NOMO-1 treated with DMSO at 0.1 percent for 48 hours (cell line): ENCODE data around the gene MISP3.
A peak's percentile ranks its signal among the peaks of the same experiment; 100 is the strongest.

Experiments
- DNase-seq: peaks from one replicate; lab custom pipeline; 2025; ENCODE audit not compliant: unreplicated experiment; lab: John Stamatoyannopoulos, UW

The MISP3 gene

GRCh38 chr19:14078411-14078810, 5.8 kb downstream of the MISP3 start:
- DNase-seq: no peak

DNA sequence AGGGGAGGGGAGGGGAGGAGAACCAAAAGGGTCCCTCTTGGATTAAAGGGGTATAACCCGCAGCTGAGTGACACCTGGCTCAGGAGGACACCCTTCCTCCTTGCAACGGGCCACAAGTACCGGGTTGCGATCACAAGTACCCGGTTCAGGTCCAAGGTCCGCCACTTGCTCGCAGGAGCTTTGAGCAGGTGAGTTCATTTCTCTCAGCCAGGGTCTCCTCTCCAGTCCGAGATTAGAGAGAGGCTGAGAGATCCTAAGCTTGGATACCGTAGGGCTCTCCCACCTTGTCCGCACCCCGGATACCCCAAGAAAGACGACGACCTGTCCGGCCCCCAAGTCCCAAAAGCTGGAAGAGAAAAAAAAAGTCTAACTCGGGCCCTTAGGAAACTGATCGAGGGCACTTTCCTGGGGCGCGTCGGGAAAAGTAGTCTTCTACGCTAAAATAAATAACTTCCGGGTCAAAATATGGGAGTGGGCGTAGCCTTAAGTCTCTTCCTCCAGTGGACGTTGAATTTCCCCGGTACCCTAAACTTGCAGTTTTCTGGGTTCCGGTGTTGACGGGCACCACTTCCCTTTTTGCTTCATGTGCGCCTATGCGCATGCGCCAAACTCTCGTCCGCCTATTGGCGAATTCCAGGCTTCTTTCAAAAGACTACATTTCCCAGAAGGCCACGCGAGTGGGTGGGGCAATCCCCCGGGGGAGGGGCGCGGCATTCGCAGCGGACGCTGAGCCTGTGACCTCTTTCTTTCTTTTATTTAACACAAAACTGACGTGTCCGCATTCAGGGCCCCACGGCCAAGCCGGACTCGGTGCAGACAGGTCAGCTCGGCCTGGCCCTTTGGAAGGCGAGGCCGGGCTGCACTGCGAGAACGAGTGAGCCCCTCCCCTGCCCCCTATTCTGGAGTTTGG, 8.6 kb downstream of the MISP3 start:
- DNase-seq: peak; percentile 99

- no peak for DNase-seq
These were observed 9.4 kb downstream of the MISP3 start for GRCh38 chr19:14081797-14082674.

DNA sequence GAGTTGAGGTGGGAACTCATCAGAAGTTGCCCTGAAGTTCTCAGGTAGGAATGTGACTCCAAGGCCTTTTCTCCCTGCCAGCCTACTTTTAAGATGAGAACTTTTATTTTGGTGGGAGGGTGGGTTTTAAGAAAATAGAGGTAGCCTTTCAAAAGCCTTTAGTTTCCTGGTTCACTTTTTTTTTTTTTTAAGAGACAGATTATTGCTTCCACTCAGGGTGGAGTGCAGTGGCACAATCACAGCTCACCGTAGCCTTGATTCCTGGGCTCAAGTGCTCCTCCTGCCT, 10.0 kb downstream of the MISP3 start:
- DNase-seq: no peak

- DNase-seq: no peak
These were observed 12.9 kb downstream of the MISP3 start, which contains the start of gene C19orf67 for GRCh38 chr19:14085309-14085995. Gene C19orf67, minus strand, starts transcription at chr19:14085783. Its CDS starts 156 bp downstream, at chr19:14085627.

DNA sequence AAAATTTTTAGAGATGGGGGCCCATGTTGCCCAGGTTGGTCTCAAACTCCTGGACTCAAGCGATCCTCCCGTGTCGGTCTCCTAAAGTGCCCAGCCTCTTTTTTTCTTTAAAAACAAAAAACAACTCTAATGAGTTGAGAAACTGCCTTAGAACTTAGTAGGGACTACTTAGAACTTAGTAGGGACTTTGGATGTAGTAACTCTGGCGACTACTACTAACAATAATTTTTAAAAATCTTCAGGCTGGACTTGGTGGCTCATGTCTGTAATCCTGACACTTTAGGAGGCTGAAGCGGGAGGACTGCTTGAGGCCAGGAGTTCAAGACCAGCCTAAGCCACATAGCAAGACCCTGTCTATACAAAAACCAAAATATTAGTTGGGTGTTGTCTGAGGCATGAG, 13.5 kb downstream of the MISP3 start:
- DNase-seq: no peak

GRCh38 chr19:14088634-14089411, 16.2 kb downstream of the MISP3 start:
- no peak for DNase-seq

DNA sequence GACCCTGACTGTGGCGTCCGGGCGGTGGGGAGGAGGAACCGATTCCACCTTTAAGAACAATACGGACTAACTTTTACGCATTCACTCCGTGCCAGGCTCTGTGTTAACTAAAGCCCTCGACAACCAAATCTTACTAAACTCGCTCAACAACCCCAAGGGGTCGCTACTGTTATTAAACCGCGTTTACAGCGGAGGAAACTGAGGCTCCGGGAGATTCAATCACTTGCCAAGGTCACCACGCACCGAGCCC, 16.8 kb downstream of the MISP3 start:
- no peak for DNase-seq

GRCh38 chr19:14089662-14090508, 17.3 kb downstream of the MISP3 start:
- DNase-seq: peak; percentile 22

GRCh38 chr19:14090509-14091080, 18.0 kb downstream of the MISP3 start, which contains the start of gene SAMD1:
Gene SAMD1, minus strand, starts transcription at chr19:14090751.
- DNase-seq: peak; percentile 82

- peak; percentile 82 for DNase-seq
These were observed 18.7 kb downstream of the MISP3 start for GRCh38 chr19:14091081-14091812.

DNA sequence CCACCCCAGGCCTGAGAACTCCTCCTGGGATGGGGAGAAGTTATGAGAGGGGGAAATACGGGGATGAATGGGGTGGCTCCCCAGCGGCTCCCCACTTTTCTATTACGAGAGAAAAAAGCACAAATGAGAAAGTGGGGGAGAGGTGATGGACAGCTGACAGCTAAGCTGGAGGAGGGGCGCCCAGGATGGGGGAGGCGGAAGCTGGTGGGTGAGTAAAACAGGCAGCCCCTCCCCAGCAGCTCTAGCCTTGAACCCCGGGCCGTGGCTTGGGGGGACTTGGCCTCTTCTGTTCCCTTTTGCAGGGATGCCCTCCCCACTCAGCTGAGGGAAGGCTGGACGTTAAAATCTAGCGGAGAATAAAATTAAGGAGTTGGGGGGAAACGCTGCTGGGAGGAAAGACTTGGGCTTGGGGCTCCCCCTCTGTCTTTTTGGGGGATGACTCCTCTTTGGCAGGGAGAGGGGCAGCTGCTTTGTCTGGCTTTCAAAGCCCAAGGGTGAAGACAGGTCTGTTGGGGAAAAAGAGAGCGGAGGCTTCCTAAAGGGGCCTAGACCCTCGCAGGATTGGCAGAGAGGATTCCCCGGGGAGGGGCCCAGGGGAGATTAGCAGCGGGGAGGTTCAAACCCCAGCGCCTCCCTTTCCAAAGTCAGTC, 19.4 kb downstream of the MISP3 start:
- no peak for DNase-seq

DNA sequence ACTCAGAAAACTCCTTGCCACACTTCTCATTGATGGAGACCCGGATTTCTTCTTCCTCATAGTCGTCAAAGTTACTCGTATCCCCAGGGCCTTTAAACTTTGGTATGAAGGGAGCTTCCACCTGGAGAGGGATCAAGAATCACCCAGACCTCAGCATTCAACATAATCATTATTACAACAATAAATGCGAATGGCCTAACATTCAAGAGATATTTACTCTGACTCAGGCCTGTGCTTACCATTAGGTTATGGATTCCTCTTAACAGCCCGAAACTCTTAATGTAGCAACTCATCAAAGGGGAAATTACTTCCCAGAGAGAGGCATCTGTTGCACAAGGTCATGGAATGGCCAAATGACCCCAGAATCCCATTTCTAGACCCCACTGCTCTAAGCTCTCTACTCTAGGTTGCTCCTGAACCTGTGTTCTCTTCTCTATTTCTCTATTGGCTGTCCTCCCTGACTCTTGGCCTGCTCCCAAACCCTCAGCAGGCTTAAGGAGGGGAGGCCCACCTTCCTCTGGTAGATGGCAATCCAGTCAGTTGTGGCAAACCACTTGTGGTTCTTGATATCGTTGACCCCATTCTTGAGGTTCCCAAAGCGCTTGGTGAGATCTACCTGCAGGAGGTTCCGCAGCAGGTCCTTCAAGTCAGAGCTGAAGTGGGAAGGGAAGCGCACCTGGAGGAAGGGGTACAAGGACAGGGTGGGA, 20.7 kb downstream of the MISP3 start:
- no peak for DNase-seq

DNA sequence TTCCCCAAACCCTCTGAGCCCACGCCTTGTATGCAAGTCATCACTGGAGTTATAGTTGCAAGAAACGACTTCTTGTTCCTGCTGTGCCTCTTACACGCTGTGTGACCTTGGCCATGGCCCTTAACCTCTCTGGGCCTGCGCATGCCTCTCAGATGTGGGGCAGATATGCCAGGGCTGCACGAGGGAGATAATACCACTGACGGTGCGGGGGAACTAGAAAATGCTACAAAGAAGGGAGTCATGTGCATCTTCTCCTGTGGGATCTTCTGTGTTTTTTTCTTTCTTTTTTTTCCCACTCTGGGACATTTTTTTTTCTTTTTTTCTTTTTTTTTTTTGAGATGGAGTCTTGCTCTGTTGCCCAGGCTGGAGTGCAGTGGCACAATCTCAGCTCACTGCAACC, 22.3 kb downstream of the MISP3 start:
- no peak for DNase-seq

- DNase-seq: no peak
These were observed 23.8 kb downstream of the MISP3 start for GRCh38 chr19:14096272-14096992.

DNA sequence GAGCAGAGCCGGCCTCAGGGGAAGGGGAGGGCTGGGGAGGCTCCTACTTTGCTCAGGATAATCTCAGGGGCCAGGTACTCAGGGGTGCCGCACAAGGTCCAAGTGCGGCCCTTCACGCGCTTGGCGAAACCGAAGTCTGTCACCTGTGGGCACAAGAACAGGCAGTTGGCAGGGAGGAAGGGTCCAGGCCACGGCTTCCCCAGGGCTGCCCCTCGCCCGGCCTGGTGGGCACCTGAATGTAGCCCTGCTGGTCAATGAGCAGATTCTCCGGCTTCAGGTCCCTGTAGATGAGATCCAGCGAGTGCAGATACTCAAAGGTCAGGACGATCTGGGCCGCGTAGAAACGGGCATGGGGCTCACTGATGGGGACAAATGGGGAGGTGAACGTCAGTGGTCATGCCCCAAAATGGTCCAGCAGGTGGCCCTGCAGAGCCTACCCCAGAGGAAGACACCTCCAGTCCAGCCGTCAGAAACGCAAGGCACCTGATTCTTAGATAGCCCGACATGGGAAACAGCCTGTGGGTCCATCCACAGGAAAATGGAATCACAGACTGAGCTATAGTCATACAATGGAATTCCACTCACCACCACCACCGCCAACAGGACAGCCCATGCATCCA, 25.1 kb downstream of the MISP3 start:
- DNase-seq: no peak
